GM18907 (cell line): ENCODE measurements around the gene ROBO3.

Source experiments
- ATAC-seq: cut with Tn5 transposase; IDR thresholded peaks from one replicate; pipeline ENCODE4 v1.9.1; 2021; ENCODE audit warnings: mild to moderate bottlenecking, moderate library complexity; ENCODE audit not compliant: unreplicated experiment

Gene ROBO3

DNA sequence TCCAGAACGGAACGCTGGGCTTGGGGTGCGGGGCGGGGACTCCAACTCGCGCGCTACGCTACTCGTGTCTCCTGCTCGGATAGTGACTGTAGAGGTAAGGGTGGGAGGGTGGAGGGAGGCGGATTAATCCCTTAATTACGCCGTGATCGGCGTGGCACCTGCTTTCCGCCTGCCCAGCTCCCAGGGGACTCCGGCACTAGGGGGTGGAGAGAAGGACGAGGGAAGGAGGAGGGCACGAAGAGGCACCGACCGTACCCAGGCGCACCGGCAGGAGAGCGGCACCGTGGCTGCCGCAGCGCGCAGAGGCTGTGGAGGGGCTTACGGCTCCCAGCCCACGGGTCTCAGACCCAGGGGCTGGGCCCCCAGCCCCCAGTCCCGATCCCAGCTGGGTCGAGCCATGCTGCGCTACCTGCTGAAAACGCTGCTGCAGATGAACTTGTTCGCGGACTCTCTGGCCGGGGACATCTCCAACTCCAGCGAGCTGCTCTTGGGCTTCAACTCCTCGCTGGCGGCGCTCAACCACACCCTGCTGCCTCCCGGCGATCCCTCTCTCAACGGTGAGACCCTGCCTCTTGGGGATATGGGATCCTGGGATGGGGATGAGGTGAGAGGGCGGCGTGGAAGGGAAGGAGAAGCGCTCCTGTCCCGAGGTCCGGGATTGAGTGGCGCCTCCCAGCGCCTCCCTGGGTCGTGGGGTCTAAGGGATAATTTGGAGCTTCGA, at the start of gene ROBO3:
Gene ROBO3, plus strand, starts transcription at position 252 of the 721 bp plus-strand sequence. Its CDS starts 146 bp downstream, at position 398.
- no peak for ATAC-seq

DNA sequence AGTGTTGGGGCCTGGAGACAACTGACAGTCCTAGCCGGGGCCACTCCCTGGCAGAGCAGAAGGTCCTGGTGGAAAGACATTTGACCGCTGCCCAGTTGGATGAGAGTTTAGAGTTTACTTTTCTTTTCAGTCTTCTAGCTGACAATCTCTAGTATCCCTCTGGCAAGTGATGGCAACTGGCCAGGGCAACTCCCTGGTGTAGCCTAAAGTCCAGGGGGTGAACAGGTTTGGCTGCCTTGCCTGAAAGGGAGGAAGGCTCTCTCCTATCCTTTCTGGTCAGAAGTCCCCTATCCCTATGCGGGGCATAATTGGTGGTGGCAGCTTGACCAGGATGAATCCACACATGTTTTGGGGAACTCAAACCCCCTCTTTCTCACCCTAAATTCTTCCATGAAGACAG, 48.2 kb upstream of the ROBO3 start:
- ATAC-seq: no peak

DNA sequence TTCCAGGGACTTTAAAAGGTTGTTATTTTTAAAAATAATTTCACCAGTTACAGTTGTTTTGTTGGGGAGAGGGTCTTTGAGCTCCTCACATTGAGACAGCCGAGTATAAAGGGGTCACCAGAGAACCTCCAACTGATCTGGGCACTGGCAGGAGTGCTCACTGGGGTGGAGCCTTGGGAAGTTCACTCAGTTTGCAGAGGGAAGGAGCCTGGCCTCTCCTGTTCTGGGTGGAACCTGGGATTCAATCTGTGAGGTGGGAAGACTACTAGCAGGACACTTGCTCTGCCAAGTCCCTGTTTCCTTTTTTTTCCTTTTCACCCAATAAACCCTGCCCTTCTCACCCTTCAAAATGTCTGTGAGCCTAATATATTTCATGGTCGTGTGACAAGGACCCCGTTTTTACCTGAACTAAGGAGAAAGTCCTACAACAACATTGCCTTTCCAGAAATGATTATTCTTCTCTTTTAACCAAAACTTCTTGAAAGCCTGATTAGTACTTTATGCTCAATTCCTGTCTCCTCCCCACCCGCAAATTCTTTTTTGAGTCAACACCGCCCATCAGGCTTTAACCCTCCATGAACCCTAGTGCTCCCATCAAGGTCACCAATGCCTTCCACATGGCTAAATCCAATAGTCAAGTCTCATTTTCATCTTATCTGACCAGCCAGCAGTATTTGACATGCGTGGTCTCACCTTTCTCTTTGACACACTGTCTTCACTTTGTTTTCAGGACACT, 43.1 kb upstream of the ROBO3 start:
- ATAC-seq: no peak

GRCh38 chr11:124823512-124824376, 41.5 kb upstream of the ROBO3 start:
- ATAC-seq: no peak

- no peak for ATAC-seq
These were observed 39.4 kb upstream of the ROBO3 start for GRCh38 chr11:124825876-124826275.

DNA sequence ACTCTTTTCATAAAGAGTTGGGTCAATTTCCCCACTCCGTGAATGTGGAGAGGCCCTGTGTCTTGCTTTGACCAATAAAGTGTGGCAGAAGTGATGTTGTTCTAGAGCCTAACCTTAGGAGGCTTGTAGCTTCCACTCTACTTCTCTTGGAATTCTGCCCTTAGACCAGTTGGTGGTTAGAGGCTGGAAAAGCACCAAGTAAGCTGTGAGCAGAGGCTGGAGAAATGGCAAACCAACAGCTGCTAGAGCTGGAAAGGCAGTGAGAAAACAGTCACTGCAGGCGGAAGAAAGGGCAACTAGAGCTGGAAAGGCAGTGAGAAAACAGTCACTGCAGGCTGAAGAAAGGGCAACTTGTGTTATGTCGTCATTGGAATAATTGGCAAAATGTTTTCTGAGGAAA, 35.2 kb upstream of the ROBO3 start:
- no peak for ATAC-seq

DNA sequence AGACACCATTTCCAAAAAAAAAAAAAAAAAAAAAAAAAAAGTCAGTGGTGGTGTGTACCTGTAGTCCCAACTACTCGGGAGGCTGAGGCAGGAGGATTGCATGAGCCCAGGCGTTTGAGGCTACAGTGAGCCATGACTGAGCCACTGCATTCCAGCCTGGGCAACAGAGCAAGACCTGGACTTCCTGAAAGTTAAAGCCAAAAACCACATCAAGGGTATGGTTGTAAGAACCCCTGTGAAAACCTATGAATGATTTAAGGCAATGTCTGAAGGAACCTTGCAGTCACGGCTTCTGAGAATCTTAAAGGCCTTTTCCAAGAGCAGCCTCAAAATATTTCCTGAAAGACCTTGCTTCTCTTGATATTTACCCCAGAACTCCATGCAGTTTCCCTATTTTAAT, 34.5 kb upstream of the ROBO3 start:
- no peak for ATAC-seq

DNA sequence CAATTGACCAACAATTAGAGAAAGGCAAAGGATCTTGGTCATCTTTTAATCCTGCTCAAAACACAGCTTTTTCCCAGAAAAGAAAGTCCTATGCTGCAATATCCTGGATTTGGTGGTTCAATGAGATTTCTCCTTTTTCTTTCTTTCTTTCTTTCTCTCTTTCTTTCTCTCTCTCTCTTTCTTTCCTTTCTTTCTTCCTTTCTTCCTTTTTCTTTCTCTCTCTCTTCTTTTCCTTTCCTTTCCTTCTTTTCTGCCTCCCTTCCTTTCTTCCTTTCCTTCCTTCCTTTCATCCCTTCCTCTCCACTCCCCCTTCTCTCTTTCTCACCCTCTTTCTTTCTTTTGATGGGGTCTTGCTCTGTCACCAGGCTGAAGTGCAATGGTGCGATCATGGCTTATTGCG, 33.3 kb upstream of the ROBO3 start:
- ATAC-seq: no peak

DNA sequence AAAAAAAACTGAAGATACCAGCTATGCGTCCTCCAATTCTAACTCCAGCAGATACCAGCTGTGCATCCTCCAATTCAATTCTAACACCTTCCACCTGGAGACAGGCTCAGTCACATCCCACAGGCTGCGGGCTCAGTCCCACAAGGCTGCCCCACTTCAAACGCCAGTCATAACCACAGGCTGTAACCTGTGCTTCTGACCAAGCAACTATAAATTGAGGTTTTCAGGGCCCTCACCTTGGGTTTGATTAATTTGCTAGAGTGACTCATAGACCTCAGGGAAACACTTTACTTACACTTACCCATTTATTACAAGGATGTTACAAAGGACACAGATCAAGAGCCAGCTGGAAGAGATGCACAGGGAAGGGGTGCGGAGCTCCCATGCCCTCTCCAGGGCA, 32.7 kb upstream of the ROBO3 start:
- ATAC-seq: no peak

DNA sequence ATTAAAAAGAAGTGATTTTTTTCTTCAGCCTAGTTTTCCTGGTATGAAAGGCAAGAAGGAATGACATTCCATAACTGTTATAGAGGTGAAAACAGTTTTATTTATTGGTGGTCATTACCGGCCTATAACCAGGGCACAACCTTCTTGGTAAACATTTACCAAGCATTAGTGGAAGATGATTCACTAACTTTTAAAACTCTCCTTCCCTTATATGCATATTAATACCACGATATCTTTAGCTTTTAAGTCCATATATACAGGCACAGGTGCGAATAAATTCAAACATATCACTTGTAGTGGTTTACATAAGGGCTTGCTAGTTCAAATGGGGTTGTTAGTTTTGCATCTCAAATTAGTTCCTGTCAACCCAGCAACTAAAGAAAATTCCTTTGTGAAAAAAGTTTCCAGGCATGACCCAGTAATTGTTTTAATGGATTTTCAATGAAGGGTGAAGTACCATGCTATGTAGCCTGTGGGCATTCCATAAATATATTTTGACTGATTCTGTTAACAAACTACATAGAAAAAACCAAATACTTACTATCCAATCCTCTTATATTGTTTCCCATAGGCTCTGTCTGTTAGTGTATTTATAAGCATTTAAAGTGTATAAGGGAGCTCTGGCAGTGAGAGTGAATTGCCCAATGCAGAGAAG, 30.6 kb upstream of the ROBO3 start:
- no peak for ATAC-seq

DNA sequence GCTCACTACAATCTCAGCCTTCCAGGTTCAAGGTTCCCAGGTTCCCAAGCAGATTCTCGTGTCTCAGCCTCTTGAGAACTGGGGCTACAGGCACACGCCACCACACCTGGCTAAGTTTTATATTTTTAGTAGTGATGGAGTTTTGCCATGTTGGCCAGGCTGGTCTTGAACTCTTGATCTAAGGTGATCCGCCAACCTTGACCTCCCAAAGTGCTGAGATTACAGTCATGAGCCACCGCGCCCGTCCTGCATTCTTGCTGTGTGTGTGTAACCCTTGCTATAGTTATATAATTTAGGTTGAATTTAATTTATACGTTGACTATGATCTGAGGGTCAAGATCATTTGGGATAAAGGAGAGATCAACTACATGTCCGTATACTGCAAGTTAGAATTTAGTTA, 29.3 kb upstream of the ROBO3 start:
- ATAC-seq: no peak

- ATAC-seq: no peak
These were observed 27.8 kb upstream of the ROBO3 start for GRCh38 chr11:124837491-124837856.

DNA sequence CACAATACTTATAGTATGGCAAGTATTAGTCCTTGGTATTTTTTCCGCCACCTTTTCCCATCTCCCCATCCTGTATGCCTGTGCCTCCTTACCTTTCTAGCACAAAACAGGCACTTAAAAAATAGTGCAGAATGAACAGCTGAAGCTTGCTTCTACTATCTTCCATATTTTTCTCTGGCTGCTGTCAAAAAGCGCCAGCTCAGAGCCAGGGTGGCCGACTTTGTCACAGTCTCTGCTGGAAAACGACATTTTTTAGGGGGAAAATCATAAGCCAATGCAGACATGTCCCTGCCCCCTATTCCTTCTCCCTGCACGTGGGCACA, 26.5 kb upstream of the ROBO3 start:
- no peak for ATAC-seq

DNA sequence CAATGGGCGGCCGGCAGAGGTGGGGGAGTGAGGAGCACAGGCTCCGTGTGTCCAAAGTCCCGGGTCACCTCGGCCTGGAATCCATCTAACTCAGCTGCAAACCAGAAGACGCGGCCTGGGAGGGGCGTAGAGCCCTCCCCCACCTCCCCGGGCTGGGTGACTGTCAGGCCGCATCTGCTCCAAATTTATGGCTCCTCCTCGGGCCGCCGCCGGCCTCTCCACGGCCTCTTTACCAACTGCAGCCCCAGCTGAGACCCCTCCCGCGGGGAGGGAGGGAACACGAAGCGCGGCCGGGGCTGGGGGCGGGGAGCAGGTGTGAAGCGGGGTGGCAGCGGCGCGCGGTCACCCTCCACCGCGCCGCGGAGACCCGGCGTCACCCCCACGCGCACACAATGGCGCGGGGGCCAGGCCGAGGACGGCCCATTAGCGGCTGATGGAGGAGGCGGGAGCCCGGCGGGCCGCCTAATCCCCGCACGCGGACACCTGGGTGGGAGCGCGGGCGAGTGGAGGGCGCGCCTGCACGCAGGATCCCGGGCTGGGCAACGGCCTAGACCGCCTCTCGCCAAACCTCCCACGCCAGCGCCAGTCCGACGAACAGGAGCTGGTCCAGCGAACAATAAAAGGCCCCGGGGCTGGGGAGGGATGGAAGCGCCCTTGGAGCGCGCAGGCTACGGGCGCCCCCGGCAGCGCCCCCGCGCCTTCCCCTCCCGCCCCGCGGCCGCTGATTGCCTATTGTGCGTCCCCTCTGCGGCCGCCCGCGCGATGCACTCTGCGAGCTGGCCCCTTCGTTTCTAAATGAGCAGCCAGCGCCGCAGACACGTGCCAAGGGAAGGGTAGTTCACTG, 25.9 kb upstream of the ROBO3 start:
- no peak for ATAC-seq

DNA sequence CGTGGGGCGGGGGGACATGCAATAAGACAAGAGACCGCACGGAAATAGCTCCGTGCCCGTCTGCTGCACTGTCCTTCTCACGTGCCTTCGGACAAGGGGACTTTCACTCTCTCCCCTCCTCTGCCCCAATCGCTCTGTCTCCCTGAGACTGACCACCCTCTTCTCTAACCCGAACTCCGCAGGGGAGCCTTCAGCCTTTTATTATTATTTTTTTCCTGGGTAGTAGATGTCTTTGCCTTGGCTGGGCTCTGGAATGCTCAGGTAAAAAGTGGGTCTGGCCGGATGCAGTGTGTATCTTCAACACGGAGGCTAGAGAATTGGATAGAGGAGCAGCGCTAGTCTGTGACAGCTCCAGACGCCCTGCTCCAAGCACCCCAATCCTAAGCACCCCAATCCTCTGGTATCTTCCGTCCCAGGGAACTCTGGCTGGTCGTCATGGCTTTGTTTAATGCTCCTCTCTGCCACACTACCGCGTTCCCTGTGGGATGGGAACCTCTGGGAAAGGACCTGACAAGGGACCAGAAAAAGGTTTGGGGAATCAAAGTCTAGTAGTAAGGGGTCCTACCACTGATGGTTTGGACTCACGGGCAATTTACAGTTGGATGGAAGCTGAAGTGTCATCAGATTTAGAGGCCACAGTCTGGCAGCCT, 25.1 kb upstream of the ROBO3 start:
- ATAC-seq: no peak

- no peak for ATAC-seq
These were observed 24.6 kb upstream of the ROBO3 start for GRCh38 chr11:124840666-124841065.

DNA sequence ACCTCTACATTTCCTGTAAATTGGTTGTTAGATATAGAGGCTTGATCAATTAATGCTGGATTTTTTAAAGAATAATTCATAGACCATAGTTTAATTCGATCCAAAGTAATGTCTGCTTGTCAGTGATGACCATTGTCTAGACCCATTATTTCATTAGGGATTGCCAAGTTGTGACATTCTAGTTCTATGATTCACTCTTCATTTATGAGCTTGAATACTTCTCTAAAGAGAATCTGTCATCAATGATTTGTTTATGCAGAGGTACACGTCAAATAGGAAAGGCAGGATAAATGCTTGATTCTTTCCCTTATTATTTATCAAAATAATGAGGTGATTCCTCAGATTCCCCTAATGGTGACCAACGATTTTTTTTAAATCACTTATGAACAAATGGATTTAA, 24.0 kb upstream of the ROBO3 start:
- ATAC-seq: no peak

- ATAC-seq: no peak
These were observed 23.4 kb upstream of the ROBO3 start for GRCh38 chr11:124841840-124842239.

- ATAC-seq: no peak
These were observed 22.9 kb upstream of the ROBO3 start for GRCh38 chr11:124842305-124842704.

- no peak for ATAC-seq
These were observed 21.7 kb upstream of the ROBO3 start for GRCh38 chr11:124843616-124843910.
